Aorta (tissue), 5 donors: ENCODE results near the gene CCAR1. TPM values are rescaled to one million over a fixed set of nuclear protein-coding genes. Genes with fewer than 3 reads are reported as not detected.
"Not testable (repeated sequence)": the region's sequence is repeated elsewhere in the genome, so short reads cannot be mapped to it uniquely, and the experiment has no call there.

Source experiments
- ATAC-seq: fragments of 200-7000 bp; cut with Tn5 transposase; one replicate; pipeline ENCODE4 v1.9.1; 2022; ENCODE audit warnings: moderate library complexity; ENCODE audit not compliant: low FRiP score
- DNase-seq, 2 donors: peaks; one replicate each; pipeline ENCODE4 v3.0.0-alpha.2; 2020
- H3K27ac ChIP-seq, 2 donors: one replicate each; pipeline ENCODE4 v1.5.1; 2013; ENCODE audit warnings: low read length in 2 of 2, mild to moderate bottlenecking in 2 of 2, moderate library complexity in 2 of 2, control low read depth in 1 of 2, inconsistent platforms in 1 of 2, low read depth in 1 of 2
- H3K27me3 ChIP-seq, 2 donors: one replicate each; pipeline ENCODE4 v1.6.1; 2013; ENCODE audit warnings: control low read depth in 1 of 2, low read length in 1 of 2, mild to moderate bottlenecking in 1 of 2, moderate library complexity in 1 of 2; ENCODE audit not compliant: insufficient read depth in 2 of 2, control insufficient read depth in 1 of 2
- H3K36me3 ChIP-seq, 2 donors: one replicate each; pipeline ENCODE4 v1.6.1; 2013; ENCODE audit warnings: control low read depth in 1 of 2, low read length in 1 of 2, mild to moderate bottlenecking in 1 of 2; ENCODE audit not compliant: insufficient read depth in 2 of 2, control insufficient read depth in 1 of 2
- H3K4me1 ChIP-seq, 2 donors: one replicate each; pipeline ENCODE4 v1.6.1; 2013; ENCODE audit warnings: low read length in 2 of 2, control low read depth in 1 of 2, mild to moderate bottlenecking in 1 of 2, moderate library complexity in 1 of 2; ENCODE audit not compliant: insufficient read depth in 2 of 2, control insufficient read depth in 1 of 2
- H3K4me3 ChIP-seq, 2 donors: one replicate each; pipeline ENCODE4 v1.5.1; 2013; ENCODE audit warnings: low read length in 2 of 2, control low read depth in 1 of 2, mild to moderate bottlenecking in 1 of 2
- H3K9me3 ChIP-seq: one replicate; pipeline ENCODE4 v1.6.1; 2013; ENCODE audit warnings: mild to moderate bottlenecking, low read length; ENCODE audit not compliant: control insufficient read depth
- WGBS, 2 donors: extraction: QIAGEN DNeasy Blood & Tissue Kit; methylation state at CpG; one replicate each; pipeline ENCODE4 v1.1.7; 2013; 5-methylcytosine and 5-hydroxymethylcytosine counted together
- intact Hi-C, 2 donors: fragments of 100-400 bp; cut with DNase I; formaldehyde crosslinking; loops; one replicate each; pipeline versions ENCODE4 v1.14.2 to v1.15.0; 2022
- long read RNA-seq, 2 donors: library from polyadenylated mRNA; unstranded; transcript quantifications; one replicate each; pipeline ENCODE4 v2.0.0, GENCODE V29; 2020 to 2021
- polyA plus RNA-seq, 2 donors: library from polyadenylated mRNA; stranded (reverse); fragments of 200-250 nt; gene quantifications; one replicate each; pipeline ENCODE4 v1.2.3, GENCODE V29; 2013
- total RNA-seq, 2 donors: library from RNA; stranded (reverse); fragmentation: NEBNext Ultra II Directional; extraction: Animal tissue kit (Norgen Biotek cat#: 25700); gene quantifications; one replicate each; pipeline ENCODE4 v1.2.1, GENCODE V29; 2021
- donor health status: healthy with polysubstance abuse.
- donor health status: Bipolar disorder and iron deficiency.
- donor health status: DM: no; HTN: no; CAD: no.
- donor health status: DM: no; HTN: no; CAD: no.
- donor health status: DM: yes; HTN: yes; CAD: no.

Gene CCAR1, protein sequence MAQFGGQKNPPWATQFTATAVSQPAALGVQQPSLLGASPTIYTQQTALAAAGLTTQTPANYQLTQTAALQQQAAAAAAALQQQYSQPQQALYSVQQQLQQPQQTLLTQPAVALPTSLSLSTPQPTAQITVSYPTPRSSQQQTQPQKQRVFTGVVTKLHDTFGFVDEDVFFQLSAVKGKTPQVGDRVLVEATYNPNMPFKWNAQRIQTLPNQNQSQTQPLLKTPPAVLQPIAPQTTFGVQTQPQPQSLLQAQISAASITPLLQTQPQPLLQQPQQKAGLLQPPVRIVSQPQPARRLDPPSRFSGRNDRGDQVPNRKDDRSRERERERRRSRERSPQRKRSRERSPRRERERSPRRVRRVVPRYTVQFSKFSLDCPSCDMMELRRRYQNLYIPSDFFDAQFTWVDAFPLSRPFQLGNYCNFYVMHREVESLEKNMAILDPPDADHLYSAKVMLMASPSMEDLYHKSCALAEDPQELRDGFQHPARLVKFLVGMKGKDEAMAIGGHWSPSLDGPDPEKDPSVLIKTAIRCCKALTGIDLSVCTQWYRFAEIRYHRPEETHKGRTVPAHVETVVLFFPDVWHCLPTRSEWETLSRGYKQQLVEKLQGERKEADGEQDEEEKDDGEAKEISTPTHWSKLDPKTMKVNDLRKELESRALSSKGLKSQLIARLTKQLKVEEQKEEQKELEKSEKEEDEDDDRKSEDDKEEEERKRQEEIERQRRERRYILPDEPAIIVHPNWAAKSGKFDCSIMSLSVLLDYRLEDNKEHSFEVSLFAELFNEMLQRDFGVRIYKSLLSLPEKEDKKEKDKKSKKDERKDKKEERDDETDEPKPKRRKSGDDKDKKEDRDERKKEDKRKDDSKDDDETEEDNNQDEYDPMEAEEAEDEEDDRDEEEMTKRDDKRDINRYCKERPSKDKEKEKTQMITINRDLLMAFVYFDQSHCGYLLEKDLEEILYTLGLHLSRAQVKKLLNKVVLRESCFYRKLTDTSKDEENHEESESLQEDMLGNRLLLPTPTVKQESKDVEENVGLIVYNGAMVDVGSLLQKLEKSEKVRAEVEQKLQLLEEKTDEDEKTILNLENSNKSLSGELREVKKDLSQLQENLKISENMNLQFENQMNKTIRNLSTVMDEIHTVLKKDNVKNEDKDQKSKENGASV
- total RNA-seq (10 to 100 TPM; 49.4 to 71.1 TPM), polyA plus RNA-seq (10 to 100 TPM; 14.7 to 50.0 TPM)
- long read RNA-seq, donor 1, partial matches to known transcripts: 77 of 98 reads
- long read RNA-seq, donor 1, other reads (novel, unspliced or antisense): 20 of 98 reads
- long read RNA-seq, donor 2, partial matches to known transcripts: 10 of 23 reads
- long read RNA-seq, donor 2, other reads (novel, unspliced or antisense): 13 of 23 reads

DNA sequence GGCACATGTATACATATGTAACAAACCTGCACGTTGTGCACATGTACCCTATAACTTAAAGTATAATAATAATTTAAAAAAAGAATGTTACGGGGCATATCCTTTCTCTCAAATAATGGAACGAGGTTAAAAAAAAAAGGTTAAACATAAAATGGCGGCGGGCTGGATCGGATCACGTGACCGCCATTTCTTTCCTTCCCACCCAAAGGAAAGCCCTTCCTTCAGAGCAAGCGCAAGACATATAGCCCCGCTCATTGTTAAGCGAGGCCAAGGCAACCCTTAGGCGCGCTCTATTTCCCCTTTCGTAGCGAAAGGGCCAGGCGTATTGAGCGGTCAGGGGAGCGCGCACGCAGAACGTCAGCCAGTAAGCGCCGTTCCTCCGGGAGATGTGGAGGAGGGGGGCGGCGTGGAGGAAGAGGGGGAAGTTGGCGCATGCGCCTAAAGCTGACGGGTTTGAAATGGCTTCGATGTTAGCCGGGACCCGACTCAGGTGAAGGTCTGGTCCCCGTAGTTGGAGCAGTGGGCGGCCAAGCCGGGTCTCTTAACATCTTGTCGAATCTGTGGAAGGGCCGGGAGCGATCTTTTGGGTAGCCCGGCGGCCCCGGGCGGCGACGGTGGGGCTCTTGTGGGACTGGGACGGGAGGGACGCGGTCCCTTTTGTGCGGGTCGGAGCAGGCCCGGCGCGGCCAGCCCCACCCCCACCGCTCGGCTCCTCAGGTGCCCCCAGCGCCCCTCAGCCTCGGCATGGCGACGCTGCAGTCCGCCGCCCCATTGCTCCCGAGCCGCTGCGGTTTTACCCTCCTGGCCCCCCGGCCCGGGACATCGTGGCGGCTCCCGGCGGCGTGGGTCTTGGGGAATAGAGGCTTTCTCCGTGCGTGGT is at the start of gene CCAR1:
TSS of gene CCAR1 (plus strand) at position 447 of the 880 bp plus-strand sequence. CDS start 1,266 bp downstream, outside the sequence.
- Histone ChIP-seq H3K9me3 (no peaks in the 10 kb centered on the region), H3K27ac (peak within 1 kb of the TSS; percentile 2 to 81), H3K27me3 (no peaks in the 10 kb centered on the region), H3K36me3 (no peaks in the 10 kb centered on the region), H3K4me3 (peak within 1 kb of the TSS; percentile 63 to 79), H3K4me1 (no peaks in the 10 kb centered on the region)
- WGBS, 2 donors: 0% methylated on average over 69 to 72 of the region's 72 CpGs
- intact Hi-C loops: loop anchor here (5.0 to 10.0 kb wide), 3 partner anchors 159 to 316 kb away; partner anchors contain the start of genes RUFY2 (in 1 of the 2), SLC25A16 (in 1 of the 2) and TET1 (in 1 of the 2)
- DNase-seq: peak; percentile 99
- ATAC-seq: peak; percentile 98

DNA sequence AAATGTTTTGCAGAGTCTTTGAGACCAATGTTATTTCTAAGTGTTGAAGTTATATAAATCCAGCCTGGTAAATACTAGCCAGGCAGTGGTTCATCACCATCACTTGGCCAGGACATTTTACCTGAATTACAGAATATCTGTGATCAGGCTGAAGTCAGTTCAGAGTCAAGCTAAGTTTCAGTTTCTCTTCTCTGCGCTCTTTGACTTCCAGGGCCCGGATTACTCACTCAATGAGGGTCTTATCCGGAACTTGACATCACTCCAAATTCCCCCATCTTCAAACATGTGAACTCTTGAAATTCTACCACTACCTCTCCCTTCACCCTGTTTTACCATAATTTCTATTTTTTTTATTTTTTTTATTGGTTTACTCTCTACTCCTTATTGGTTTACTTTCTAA is 36.6 kb upstream of the CCAR1 start:
- DNase-seq (no peak), ATAC-seq (no peak)
- Histone ChIP-seq H3K36me3 (peaks cover 0 to 2% of the 10 kb centered on the region in 2 donors), H3K4me3 (no peak overlapping the region), H3K9me3 (no peaks in the 10 kb centered on the region), H3K4me1 (no peaks in the 10 kb centered on the region), H3K27me3 (no peaks in the 10 kb centered on the region), H3K27ac (no peak overlapping the region)
- 90 to 95% methylated on average over 3 of the region's 3 CpGs for WGBS, 2 donors
- intact Hi-C loops: no loop called here

DNA sequence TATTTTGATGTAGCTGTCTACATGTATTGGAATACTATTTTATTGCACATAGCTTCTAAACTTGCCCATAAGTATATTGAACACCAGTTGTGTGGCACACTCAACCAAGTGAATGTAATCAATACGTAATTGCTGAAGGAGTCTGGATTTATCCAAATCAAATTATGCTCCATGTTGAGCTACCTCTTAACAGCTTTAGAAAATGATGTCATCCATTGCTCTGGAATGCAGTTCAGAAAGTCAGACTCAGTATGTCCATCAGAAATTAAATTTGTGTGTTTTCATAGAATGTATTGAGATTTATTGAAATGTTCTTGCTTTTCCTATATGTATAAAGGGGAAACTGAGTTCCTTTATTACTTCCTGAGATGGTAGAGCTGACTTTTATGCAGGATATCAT is 25.0 kb upstream of the CCAR1 start:
- no peak for DNase-seq
- 90 to 96% methylated on average over 1 of the region's 1 CpG for WGBS, 2 donors
- no peaks in the 10 kb centered on the region for H3K27me3 ChIP-seq

DNA sequence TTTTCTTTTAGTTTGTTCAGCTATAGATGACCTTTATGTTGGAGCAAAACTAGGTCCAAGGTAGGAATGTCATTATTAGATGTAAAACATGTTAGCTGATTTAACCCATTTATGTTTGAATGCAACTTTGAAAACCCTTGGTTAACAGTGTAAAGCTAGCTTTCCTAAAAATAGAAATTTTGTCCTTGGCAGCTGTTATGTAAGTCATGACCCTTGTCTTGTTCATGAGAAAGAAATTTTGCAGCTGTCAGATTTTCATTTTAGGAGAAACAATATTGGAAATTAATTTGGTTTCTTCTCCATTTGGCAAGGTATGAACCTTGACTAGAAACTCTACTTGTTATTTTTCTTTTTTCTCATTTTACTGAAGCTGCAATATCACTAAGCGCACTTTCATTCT is 23.9 kb upstream of the CCAR1 start:
- intact Hi-C loops: no loop called here
- H3K4me1 ChIP-seq: no peaks in the 10 kb centered on the region

More for the DNA sequence above, 25.0 kb upstream of the CCAR1 start:
- Histone ChIP-seq H3K36me3 (peaks cover 0 to 1% of the 10 kb centered on the region in 2 donors), H3K9me3 (no peaks in the 10 kb centered on the region), H3K4me1 (no peaks in the 10 kb centered on the region), H3K27ac (no peak overlapping the region), H3K4me3 (no peak overlapping the region)
- ATAC-seq: no peak
- intact Hi-C loops: no loop called here

DNA sequence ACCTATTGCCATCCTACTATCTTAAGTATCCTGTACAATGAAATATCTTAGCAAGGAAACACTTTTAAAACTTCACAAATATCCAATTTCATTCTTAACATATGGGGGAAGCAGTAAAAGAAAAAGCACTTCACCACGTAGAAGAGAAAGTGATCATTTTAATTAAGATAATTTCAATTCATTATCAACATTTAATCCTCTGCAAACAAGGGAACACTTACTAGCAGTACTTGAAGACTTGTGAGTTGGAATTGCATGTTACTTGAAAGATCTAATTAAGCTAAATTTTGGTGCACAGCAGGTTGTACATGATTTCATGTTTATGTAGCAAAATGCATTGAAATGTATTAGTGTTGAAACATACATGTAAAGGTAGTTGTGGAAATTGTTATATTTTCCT is 20.8 kb upstream of the CCAR1 start:
- H3K9me3 ChIP-seq: no peaks in the 10 kb centered on the region
- H3K27me3 ChIP-seq: no peaks in the 10 kb centered on the region
- intact Hi-C loops: loop anchor here in 1 of 2 donors (10.0 kb wide), 1 partner anchor 145 kb away; no protein-coding TSS in a partner anchor
- WGBS, 2 donors: 67 to 71% methylated on average over 1 of the region's 1 CpG
- no peaks in the 10 kb centered on the region for H3K4me1 ChIP-seq
- DNase-seq (no peak), ATAC-seq (no peak)
- no peak overlapping the region for H3K27ac ChIP-seq
- H3K4me3 ChIP-seq: no peak overlapping the region
- H3K36me3 ChIP-seq: no peaks in the 10 kb centered on the region

More for the DNA sequence above, 23.9 kb upstream of the CCAR1 start:
- Histone ChIP-seq H3K9me3 (no peaks in the 10 kb centered on the region), H3K27ac (no peak overlapping the region), H3K36me3 (no peaks in the 10 kb centered on the region), H3K27me3 (no peaks in the 10 kb centered on the region), H3K4me3 (no peak overlapping the region)
- DNase-seq (no peak), ATAC-seq (no peak)
- WGBS, 2 donors: 99 to 100% methylated on average over 1 of the region's 1 CpG

DNA sequence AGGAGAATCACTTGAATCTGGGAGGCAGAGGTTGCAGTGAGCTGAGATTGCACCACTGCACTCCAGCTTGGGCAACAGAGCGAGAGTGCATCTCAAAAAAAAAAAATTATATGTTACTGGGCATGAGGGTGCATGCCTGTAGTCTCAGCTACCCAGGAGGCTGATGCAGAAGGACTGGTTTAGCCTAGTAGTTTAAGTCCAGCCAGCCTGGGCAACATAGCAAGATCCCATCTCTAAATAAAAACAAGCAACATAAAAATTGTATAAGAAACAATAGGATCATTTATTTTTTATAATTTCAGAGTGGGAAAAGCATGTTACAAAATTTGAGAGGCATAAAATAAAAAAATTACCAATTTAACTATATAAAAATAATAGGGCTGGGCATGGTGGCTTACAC is 15.5 kb upstream of the CCAR1 start:
- no peak for DNase-seq
- 85 to 92% methylated on average over 1 of the region's 1 CpG for WGBS, 2 donors
- no peaks in the 10 kb centered on the region for H3K4me1 ChIP-seq
- no peak overlapping the region for H3K27ac ChIP-seq
- no peaks in the 10 kb centered on the region for H3K9me3 ChIP-seq
- H3K36me3 ChIP-seq: no peaks in the 10 kb centered on the region
- intact Hi-C loops: loop anchor here in 1 of 2 donors (10.0 kb wide), 1 partner anchor 151 kb away; no protein-coding TSS in a partner anchor
- no peak for ATAC-seq
- H3K27me3 ChIP-seq: no peaks in the 10 kb centered on the region
- no peak overlapping the region for H3K4me3 ChIP-seq

DNA sequence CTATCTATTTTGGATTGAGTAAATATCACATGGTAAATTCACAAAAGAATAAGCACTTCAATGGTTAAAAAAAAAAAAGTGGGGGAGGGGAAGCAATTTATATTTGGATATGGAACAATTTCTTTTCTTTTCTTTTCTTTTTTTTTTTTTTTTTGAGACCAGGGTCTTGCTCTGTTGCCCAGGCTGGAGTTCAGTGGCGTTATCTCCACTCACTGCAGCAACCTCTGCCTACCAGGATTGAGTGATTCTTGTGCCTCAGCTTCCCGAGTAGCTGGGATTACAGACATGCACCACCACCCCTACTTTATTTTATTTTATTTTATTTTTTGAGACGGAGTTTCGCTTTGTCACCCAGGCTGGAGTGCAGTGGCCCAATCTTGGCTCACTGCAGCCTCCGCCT is 12.1 kb upstream of the CCAR1 start:
- ATAC-seq, H3K36me3 ChIP-seq, DNase-seq, H3K4me1 ChIP-seq, H3K27ac ChIP-seq, H3K4me3 ChIP-seq, H3K27me3 ChIP-seq, H3K9me3 ChIP-seq: not testable (repeated sequence)
- intact Hi-C loops: loop anchor here in 1 of 2 donors (10.0 kb wide), 1 partner anchor 154 kb away; no protein-coding TSS in a partner anchor
- 88 to 94% methylated on average over 5 of the region's 5 CpGs for WGBS, 2 donors
